GM21447 (cell line): ENCODE measurements around the gene KLHDC1.
A peak's percentile ranks its signal among the peaks of the same experiment; 100 is the strongest.
"Not testable (repeated sequence)": the region's sequence is repeated elsewhere in the genome, so short reads cannot be mapped to it uniquely, and the experiment has no call there.

Experiments used
- ATAC-seq: cut with Tn5 transposase; IDR thresholded peaks from one replicate; pipeline ENCODE4 v1.9.1; 2021; ENCODE audit not compliant: unreplicated experiment

KLHDC1 gene, protein sequence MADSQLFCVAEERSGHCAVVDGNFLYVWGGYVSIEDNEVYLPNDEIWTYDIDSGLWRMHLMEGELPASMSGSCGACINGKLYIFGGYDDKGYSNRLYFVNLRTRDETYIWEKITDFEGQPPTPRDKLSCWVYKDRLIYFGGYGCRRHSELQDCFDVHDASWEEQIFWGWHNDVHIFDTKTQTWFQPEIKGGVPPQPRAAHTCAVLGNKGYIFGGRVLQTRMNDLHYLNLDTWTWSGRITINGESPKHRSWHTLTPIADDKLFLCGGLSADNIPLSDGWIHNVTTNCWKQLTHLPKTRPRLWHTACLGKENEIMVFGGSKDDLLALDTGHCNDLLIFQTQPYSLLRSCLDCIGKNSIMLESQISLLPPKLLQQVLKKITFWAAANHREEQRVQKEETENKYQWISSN

DNA sequence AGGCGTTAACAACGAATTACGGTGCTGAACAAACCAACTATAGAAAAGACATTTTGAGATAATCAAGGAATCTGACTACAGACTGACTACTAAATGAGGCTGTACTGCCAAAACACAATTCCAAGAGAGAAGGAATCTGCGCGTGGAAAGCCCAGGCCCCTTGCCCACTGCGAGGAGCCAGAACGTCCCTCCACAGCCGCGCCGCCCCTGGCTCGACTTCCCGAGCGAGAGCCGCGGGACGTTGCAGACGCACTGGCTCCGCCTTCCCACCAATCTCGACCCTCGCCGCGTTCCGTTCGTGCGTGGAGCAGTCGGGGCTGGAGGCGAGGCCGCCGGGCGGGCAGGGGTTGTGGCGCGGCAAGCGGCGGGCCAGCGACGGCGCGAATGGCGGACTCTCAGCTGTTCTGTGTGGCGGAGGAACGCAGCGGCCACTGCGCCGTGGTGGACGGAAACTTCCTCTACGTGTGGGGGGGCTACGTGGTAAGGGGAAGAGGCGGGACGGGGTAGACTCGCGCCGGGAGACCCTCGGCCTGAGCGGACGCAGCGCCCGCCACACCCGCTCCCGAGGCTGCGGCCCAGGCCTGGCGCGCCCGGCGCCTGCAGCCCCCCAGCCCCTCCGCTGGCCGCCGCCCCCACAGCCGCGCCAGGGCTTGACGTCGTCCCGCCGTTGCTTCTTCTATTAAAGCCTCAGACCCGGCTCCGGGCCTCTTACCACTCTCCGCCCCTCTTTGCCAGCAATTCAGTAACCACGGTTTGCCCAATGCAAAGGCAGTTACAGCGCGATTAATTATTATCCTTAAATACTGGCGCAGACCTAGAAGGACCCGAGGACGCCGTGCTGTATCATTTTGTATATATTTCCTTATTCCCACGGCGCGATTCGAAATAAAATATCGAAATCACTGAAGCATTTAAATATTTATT, at the start of gene KLHDC1:
KLHDC1 (plus strand) TSS at position 310 of the 924 bp plus-strand sequence; CDS start at position 385, 75 bp downstream.
- ATAC-seq: peak; percentile 57

DNA sequence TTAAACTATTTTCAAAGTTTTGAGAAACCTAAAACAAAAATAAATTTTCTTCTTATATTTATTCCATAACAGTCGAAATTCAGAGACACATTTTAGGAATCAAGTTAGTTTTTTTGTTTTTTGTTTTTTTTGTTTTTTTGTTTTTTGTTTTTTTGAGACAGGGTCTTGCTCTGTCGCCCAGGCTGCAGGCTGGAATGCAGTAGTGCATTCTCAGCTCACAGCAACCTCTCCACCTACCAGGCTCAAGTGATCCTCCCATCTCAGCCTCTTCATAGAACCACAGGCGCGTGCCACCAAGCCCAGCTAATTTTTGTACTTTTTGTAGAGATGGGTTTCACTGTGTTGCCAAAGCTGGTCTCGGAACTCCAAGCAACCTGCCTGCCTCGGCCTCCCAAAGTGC, 39.4 kb upstream of the KLHDC1 start:
- ATAC-seq: no peak

DNA sequence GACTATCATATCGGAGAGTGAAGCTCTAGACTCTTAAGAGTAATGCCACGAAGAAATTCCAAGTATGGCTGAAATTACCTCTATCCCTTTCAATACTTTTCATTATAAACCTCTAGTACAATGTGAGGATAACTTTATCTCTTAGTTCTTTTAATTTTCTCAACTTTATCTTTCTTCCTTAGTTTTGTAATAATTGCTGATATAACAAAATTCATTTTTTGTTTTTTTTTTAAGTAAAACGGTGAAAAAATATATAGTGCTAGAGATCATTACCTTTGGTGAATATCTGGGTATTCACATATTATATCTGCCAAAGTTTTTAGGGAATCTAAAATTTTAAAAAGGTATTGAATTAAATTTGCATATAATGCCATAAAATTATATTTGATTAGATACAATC, 38.4 kb upstream of the KLHDC1 start:
- no peak for ATAC-seq

DNA sequence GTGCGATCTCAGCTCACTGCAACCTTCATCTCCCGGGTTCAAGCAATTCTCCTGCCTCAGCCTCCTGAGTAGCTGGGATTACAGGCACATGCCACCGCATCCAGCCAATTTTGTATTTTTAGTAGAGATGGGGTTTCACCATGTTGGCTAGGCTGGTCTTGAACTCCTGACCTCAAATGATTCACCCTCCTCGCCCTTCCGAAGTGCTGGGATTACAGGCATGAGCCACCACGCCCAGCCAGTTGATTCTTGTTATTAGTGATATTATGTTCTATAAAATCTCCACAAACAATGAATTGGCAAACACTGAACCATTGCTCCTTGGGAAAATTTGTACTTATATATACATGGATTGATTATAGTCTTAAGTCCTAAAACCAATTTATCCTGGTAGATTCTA, 35.4 kb upstream of the KLHDC1 start:
- ATAC-seq: not testable (repeated sequence)

DNA sequence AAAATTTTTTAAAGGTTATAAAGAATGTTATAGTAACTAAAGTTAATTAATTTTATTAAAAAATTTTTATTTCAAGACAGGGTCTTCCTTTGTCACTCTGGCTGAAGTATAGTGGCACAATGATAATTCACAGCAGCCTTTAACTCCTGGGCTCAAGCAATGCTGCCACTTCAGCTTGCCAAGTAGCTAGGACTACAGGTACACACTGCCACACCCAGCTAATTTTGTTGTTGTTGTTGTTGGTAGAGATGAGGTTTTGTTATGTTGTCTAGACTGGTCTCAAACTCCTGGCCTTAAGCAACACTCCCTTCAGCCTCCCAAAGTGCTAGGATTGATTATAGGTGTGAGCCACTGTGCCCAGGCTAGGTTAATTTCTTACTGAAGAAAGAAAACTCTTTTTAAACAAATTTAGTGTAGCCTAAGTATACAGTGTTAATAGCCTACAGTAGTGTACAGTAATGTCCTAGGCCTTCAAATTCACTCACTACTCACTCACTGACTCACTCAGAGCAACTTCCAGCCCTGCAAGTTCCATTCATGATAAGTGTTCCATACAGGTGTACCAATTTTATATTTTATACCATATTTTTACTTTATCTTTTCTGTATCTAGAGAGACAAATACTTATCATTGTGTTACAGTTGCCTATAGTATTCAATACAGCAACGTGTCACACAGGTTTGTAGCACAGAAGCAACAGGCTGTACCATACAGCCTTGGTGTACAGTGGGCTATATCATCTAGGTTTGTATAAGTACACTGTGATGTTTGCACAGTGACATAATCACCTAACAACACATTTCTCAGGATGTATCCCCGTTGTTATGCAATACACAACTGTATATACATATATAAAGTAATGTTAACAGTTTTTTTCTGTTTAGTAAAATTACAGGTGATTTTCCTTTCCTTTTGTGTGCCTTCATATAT, 33.1 kb upstream of the KLHDC1 start:
- ATAC-seq: no peak

DNA sequence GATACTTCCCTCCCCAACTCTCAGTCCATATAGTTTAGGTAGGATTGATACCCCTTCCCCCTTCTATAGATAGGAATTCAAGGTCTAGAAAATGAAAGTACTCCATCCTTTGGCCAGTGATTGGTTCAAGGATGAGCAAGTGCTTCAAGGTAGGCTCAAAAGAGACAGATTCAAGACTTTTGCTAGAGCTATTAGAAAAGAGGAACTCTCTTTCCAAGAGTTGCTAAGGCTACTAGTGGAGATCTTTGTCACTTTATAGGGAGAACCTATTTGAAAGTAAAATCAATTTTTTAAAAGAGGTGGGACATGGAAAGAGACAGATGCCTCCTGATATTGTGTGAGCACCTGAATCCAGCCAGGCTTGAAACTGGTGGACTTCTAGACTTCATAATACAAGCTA, 22.4 kb upstream of the KLHDC1 start:
- no peak for ATAC-seq

DNA sequence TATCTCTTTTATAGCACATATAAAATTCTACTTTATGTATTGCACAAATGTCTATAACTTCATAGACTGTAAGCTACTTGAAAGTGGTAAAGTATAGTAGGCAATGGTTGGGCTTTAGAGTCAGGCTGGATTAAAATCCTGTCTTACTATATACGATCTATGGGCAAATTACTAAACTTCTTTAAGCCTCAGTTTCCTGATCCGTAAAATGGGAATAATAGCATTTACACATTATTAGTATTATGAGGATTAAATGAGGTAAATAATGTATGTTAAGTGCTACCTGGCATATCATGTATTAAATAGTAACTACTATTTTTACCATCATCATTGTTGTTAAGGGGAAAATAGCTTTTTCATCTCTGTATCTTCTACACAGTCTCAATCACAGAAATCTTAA, 19.3 kb upstream of the KLHDC1 start:
- ATAC-seq: no peak

DNA sequence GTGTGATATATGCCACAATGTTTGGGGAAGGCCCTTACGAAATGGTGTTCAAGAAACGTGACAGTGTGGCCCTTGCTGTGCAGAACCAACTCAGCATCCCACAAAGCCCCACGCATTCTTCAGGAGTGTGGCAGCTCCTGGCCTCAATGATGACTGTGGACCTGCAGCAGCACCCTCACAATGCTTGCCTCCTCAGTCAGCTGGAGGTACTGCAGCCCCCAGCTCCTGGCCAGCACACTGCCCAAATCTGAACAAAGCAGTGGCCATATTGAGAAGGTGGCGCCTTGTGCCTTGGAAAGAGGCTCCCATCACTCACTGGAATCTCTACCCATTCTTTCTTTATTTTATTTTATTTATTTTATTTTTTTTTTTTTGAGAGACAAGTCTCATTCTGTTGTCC, 15.3 kb upstream of the KLHDC1 start:
- ATAC-seq: no peak

DNA sequence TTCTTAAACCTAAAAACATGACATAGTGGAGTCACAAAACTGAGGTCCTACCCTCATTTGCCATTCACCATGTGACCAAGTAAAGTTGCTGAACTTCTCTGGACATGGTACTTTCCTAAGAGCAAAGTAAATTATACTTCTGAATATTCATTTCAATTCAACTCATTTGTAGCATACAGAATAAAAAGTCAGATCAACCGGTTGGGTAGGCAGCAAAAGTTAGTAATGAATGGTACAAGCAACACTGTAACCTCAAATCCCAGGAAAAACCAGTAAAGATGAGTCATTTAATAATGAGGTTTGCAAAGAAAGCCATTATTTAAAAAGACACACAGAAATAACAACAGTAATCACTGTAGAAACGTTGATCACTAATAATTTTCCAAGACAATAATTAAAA, 13.6 kb upstream of the KLHDC1 start:
- no peak for ATAC-seq

DNA sequence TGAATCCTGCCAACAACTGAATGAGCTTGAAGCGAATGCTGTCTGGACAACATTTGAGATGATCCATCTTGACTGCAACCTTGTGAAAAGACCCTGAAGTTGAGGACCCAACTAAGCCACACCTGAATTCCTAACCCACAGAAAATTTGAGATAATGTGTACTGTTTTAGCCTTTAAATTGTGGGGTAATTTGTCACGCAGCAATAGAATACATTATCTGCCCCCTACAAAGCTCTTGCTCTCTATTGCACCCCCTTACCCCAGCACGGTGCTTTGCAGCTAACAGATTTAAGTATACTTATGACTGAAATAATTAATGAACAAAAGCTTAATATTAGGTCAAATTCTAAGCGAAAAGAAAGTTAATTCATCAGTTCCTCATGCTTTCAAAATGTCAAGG, 6.5 kb upstream of the KLHDC1 start:
- ATAC-seq: no peak

DNA sequence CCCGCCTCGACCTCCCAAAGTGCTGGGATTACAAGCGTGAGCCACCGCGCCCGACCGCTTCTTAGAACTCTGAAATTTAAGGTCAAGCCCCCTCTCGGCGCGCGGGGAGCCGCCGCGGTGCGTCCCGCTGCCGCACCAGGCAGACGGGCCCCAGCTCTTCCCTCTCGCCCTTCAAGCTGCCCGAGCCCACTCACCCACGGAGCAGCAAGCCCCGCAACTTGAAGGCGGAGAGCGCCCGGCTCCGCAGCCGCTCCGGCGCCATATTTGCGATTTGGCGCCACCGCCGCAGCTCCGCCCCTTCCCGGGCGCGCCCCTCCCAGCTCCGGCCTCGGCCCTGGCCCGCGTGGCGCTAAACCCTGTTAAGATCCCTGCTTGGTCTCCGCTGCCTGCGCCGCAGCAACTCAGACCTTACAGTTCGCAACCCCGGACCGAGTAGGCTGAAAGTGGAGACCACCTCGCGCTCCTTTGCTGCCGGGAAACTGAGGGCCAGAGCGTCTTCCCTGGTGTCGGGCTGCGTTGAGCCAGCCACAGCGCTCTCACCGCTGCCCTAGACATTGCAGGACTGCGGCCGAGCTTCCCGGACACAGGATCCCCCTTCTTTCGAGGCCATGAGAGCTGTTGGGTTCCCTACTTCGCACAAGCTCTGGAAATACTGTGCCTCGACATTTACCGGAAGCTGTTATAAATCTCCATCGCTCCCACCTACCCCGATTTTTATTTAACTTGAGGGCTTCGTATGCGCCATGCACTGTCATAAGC, 4.8 kb upstream of the KLHDC1 start, which contains the start of gene POLE2:
POLE2 (minus strand) TSS at position 273 of the 759 bp plus-strand sequence; CDS start at position 262, 11 bp downstream.
- ATAC-seq: peak; percentile 90

DNA sequence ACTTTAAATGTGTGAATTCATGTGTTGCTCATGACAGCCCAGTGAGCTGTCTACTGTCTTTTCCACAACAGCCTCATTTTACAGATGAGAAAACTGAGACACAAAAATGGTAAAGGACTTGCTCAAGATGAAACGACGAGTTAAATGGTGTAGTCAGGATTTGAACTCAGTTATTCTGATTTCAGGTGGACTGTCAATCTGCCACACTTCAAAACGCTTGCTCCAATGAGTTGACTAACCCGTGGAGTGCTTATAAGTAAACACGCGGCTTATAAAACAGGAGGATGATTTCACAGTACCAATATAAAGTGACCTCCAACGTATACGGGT, 4.3 kb upstream of the KLHDC1 start:
- no peak for ATAC-seq

DNA sequence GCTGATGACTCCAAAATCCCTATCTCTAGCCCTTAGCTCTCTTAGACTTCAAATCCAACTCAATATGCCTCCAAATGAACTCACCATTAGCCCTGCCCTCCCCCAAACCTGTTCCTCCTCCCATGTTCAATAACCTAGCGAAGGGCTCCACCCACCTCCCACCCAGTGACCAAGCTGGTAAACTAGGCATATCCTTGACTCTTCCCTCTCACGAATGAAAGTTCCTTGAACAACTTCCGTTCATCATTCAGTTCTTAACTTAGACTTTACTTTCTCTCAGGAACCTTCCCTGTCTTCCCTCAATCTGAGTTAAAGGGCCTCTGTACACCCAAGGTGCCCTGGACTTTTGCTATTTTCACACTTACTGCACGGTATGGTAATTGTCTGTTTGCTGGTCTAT, 1.9 kb upstream of the KLHDC1 start:
- no peak for ATAC-seq

DNA sequence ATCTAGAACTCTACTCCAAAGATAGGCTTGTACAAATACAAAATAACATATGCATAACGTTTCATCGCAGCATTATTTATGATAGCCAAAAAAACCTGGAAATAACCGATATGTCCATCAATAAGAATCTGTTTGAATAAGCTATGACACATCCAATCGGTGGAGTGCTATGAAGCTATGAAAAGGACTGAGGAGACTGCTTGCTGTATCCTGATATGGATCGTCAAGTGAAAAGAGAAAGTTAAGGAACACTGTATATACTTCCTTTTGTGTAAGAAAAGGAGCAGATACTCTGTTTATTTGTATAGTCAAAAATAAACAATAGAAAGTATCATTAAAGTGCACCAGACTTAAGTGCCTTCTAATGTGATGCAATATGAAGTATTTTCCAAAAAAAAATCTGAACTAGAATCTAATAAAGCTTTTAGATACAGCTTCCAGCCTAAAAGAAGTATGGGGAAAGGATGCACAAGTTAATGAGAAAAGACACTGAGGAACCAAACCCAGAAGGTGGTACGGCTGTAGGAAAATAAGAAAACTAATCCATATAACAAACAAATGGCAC, 645 bp upstream of the KLHDC1 start:
- ATAC-seq: no peak

DNA sequence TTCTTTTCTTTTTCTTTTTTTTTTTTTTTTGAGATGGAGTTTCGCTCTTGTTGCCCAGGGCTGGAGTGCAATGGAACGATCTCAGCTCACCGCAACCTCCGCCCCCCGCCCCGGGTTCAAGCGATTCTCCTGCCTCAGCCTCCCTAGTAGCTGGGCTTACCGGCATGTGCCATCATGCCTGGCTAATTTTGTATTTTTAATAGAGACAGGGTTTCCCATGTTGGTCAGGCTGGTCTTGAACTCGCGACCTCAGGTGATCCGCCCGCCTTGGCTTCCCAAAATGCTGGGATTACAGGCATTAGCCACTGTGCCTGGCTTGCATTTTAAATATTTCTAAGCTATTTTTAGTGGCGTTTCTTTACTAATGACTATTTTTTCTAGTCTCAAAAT, 810 bp downstream of the KLHDC1 start:
- not testable (repeated sequence) for ATAC-seq

DNA sequence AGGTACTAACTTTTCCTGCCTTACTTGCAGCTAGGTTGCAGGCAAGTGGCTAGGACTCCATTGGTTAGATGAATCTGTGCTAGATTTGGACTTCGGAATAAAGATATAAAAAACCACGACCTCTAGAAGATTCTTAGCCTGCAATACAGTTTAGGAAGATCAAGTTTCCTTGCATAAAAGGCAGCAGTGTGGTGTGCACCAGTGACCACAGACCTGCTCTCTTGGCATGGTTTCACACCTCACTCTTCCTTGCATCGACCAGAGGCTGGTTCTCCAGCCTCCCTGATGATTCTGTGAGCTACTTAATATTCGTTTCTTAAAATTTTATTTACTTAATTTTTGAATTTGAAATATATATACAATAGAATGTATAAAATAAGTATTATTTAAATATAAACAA, 9.8 kb downstream of the KLHDC1 start:
- ATAC-seq: no peak

DNA sequence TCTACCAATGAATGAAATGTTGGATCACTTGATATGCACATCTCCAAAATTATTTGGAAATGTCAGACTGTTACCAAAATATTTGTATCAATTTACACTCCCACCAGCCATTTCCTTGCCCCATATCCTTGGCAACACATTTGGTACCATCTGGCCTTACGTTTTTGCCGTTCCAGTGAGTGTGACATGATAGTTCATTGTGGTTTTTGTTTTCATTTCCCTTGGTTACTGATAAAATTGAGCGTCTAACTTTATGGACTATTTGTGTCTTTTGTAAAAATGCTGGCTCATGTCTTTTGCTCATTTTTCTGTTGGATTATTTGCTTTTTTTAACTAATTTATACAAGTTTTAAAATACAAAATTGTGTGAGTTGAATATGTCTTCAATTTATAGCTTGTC, 11.0 kb downstream of the KLHDC1 start:
- ATAC-seq: no peak

DNA sequence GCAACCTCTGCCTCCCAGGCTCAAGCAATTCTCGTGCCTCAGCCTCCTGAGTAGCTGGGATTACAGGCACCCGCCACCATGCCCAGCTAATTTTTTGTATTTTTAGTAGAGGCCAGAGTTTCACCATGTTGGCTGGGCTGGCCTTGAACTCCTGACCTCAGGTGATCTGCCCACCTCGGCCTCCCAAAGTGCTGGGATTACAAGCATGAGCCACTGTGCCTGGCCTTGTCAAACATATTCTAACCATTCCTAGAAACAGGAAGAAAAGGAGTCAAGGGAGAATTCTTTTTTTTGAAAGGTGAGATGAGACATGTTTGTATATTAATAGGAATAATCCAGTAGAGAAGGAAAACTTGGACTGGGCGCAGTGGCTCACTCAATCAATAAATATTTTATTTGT, 11.6 kb downstream of the KLHDC1 start:
- ATAC-seq: not testable (repeated sequence)

DNA sequence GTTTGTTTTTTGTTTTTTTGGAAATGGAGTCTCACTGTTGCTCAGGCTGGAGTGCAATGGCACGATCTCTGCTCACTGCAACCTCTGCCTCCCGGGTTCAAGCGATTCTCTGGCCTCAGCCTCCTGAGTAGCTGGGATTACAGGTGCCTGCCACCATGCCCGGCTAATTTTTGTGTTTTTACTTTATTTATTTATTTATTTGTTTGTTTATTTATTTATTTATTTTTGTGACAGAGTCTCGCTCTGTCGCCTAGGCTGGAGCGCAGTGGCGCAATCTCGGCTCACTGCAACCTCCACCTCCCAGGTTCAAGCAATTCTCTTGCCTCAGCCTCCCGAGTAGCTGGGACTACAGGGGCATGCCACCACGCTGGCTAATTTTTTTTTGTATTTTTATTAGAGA, 18.1 kb downstream of the KLHDC1 start:
- ATAC-seq: not testable (repeated sequence)

DNA sequence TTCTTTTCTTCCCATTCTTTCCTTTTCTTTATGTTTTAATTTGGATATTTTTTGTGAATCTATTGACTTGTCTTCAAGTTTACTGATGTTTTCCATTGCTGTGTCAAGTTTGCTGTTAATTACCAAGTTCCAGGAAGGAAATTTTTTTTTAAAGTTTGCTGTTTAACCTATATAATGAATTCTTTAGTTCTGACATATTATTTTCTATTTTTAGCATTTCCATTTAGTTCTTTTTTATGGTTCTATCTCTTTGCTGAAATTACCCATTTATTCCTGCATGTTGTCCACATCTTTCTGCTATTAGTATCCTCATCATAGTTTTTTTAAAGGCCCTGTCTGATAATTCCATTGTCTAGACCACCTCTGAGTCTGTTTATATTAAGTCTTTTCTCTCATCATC, 27.8 kb downstream of the KLHDC1 start:
- no peak for ATAC-seq
